Activated CD4-positive, CD25-positive, alpha-beta regulatory T cell (primary cell): ENCODE data around the gene ULK1.

Experiments used
- DNase-seq, 4 experiments: peaks; one replicate each; lab custom pipeline; 2025; lab: John Stamatoyannopoulos, UW

Gene ULK1

DNA sequence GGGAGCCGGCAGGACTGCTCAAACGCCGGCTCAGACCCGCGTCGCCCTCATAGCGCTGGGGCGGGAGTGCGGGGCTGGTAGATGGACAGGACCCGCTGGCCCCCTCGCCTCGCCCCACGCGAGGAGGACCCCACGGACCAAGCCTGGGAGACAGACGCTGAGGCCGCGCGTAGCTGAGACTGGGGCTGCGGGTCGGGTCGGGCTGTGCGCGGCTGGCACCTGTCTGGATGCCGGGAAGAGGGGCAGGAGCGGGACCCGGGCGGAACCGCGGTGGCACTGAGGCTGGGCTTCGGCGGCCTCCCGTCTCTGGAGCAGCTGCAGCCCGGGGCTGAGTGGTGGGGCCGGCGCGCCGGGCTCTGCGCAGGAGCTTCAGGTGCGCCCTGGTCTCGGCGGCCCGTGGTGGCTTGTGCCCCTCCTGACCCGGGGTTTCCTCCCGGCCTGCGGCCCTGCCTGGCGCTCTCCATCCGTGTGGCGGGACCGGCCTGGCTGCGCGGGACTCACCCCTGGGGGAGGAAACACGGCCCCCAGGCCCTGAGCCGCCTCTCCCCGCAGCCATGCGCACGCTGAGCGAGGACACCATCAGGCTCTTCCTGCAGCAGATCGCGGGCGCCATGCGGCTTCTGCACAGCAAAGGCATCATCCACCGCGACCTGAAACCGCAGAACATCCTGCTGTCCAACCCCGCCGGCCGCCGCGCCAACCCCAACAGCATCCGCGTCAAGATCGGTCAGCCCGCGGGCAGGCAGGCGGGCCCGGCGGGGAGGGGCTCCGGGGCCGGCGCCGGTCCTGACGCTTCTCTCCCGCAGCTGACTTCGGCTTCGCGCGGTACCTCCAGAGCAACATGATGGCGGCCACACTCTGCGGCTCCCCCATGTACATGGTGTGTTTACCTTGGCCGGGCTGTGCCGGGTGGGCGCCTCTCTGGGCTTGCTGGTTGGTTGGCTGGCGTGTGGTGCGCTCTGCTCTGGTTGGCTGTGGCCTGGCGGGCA, 14.0 kb downstream of the ULK1 start:
- DNase-seq = no peak

DNA sequence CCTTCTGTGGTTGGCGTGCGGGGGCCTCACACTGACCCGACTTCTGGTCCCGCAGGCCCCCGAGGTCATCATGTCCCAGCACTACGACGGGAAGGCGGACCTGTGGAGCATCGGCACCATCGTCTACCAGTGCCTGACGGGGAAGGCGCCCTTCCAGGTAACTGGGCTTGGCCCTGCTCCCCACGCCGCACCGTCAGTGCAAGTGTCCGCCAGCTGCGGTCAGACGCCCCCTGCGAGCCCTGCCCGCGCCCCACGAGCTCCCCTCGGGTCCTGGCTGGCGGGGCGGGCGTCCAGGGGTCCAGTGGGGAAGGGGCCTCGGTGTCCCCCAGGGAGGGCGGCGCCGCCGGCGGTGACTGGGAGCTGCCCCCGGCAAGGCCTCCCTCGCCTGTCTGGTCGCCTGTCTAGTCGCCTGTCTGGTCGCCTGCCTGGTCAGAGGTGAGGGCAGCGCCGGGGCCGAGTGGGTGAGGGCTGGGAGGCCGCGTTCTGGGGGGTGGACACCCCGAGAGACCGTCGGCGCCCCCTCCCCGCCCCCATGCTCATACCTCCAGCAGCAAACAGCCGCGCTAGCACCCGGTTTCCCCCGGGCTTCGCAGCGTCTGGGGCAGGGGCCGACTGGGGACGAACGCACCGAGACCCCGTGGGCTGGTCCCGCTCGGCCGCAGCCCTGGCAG, 14.8 kb downstream of the ULK1 start:
- DNase-seq = no peak

DNA sequence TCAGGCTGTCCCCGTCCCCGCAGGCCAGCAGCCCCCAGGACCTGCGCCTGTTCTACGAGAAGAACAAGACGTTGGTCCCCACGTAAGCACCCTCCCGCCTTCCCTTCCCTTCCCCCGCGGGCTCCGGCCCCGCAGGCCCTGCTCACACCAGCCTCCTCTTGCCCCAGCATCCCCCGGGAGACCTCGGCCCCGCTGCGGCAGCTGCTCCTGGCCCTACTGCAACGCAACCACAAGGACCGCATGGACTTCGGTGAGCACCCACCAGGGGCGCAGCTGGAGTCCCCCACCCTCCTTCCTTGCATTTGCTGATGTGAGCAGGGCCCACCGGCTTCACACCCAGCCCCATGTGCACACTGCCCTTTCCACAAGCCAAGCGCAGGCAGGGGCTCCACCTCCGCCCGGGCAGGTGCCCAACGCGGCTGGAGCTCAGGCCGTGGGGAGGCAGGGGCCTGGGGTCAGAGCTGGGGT, 15.4 kb downstream of the ULK1 start:
- no peak for DNase-seq

DNA sequence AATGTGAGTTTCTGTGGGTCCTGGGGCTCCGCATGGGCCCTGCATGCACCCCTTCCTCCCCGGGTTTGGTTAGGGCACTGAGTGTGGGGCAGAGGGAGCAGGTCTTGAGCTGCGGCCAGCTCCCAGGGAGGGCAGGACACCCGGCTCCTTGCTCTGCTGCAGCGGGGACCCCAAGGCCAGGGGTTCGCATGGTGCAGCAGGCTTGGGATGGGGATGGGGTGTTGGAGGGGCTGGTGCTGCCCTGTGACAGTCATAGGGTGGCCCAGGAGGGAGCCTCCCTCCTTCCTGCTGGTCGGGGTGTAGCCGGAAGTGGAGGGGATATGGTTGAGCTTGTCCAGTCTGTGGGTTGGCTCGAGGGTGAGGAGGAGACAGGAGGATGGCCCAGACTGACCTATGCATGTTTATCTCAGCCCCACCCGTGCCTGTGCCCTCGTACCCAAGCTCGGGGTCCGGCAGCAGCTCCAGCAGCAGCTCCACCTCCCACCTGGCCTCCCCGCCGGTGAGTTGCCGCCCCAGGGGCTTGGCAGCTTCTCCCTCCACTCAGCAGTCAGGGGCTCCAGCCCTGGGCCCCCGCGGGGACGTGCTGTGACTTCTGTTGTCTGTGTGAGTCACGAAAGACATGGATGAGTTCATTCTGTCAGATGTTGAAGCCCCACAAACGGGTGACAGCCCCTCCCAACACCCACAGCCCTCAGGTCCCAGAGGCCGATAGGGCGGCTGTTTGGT, 16.0 kb downstream of the ULK1 start:
- DNase-seq = no peak

DNA sequence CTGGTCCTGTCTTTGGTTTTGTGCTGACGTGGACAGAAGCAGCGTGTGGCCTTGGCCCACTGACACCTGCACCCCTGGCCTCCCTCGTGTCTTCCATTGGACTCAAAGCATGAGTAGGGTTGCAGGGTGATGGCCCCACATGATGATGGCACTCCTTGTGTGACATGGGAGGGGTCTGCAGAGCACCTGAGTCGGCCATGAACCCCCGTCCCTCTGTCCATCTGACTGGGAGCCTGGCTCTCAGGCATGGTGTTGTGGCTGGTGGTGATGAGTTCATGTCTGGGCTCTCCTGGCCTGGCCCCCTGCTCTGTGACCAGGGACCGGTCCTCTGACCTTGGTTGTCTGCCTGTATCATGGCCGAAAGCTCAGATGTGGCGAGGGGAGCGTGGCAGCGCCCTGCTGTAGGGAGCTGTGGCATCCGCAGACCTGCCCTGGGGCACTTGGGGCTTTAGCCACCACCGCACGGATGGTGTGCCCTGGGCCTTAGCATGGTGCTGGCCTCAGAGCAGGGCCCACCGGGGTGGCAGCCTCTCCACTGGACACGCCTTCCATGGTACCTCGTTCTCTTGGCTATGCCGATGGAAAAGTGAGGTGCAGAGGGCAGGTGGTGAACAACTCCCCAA, 16.7 kb downstream of the ULK1 start:
- no peak for DNase-seq

DNA sequence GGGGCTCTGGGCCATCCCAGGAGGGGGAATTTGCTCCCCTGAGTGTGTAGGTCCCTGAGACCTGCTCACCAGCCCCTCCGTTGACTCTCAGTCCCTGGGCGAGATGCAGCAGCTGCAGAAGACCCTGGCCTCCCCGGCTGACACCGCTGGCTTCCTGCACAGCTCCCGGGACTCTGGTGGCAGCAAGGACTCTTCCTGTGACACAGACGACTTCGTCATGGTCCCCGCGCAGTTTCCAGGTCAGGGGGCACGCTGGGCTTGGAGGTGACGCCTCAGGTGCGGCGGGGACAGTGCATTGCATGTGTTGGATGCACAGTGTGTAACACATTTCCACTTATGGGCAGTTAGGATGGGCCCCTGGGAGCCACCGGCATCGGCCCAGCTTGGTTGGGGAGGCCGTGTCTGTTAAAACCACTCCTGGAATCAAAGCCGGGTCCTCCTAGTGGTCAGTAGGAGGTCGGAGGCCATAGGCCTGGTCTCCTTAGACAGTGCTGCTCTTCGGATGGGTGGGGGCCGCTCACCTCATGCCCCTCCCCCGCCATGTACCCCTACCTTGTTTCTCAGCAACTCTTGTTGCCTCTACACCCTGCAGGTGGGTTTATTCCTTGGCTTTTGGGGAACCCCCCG, 17.5 kb downstream of the ULK1 start:
- DNase-seq = no peak

DNA sequence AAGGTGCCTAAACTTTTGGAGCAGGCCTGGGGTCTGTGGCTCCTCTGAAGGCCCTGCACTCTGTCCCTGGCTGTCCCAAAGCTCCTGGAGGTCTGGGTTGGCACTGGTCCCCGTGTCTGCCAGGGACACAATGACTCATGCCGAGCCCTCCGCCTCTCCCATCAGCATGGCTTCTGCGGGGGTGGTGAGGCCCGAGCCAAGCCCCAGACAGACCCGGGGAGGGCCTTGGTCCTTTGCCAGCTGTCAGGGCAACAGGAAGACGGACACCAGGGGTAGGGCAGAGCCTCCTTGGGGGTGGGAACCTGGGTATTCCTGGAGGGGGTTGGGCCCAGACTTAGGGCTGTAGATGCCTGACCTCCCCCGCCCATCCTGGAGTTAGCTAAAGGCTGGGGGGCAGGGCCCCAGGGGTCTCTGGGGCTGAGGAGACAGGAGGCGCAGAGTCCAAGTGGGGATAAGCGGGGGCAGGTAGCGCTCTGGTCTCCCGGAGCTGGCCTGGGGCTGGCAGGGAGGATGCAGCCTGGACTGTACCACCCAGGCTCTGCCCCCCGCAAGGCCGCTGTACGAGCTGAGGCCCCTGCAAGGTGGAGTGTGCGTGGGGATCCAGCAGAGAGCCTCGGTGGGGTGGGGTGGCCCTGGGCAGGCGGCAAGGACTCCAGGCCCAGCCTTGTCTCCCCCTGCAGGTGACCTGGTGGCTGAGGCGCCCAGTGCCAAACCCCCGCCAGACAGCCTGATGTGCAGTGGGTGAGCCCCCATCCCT, 18.3 kb downstream of the ULK1 start:
- no peak for DNase-seq

DNA sequence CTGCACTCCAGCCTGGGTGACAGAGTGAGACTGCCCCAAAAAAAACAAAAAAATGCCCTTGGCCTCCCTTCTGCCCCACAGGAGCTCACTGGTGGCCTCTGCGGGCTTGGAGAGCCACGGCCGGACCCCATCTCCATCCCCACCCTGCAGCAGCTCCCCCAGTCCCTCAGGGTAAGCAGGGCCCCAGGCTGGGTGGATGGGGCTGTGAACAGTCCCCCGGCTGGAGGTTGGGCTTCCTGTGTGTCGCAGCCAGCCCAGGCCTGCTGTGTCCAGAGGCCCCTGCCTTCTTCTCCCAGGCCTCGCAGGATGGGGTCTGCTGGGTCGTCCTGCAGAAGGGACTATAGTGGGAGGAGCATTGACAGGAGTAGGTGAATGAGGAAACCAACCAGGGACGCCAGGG, 19.2 kb downstream of the ULK1 start:
- DNase-seq = no peak

DNA sequence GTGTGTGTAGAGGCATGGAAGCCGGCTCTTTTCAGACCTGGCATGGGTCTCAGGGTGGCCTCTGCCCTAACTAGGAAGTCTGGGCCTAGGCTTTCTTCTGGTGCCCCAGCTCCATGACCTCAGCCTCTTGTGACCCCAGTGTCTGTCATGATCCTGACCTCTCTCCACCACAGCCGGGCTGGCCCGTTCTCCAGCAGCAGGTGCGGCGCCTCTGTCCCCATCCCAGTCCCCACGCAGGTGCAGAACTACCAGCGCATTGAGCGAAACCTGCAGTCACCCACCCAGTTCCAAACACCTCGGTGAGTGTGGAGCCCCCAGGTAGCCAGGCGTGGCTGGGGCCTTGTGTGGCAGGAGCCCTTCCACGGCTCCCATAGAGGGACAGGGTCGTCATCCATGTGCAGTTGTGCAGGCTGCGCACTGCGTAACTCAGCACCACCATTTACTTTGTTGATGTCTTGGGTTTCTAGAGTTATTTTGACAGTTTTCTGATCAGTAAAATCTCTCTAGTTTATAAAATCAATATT, 19.8 kb downstream of the ULK1 start:
- no peak for DNase-seq

DNA sequence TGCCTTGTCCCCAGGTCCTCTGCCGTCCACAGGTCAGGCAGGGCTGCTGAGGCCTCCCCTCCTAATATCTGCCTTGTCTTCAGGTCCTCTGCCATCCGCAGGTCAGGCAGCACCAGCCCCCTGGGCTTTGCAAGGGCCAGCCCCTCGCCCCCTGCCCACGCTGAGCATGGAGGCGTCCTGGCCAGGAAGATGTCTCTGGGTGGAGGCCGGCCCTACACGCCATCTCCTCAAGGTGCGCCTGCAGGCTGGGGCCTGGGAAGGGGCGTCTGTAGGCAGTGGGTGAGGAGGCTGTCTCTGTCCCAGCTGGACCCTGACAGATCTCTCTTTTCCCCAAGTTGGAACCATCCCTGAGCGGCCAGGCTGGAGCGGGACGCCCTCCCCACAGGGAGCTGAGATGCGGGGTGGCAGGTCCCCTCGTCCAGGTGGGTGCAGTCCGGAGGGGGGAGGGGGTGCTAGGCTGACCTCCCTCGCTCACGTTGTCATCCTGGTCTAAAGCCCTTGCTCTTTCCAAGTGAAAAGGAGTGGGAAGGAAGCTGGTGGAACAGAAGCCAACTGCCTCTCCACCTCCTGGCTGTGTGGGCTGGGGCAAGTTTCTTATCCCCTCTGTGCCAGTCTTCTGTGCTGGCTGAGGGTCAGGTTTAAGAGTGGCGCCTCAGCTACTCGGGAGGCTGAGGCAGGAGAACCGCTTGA, 20.7 kb downstream of the ULK1 start:
- DNase-seq = no peak

DNA sequence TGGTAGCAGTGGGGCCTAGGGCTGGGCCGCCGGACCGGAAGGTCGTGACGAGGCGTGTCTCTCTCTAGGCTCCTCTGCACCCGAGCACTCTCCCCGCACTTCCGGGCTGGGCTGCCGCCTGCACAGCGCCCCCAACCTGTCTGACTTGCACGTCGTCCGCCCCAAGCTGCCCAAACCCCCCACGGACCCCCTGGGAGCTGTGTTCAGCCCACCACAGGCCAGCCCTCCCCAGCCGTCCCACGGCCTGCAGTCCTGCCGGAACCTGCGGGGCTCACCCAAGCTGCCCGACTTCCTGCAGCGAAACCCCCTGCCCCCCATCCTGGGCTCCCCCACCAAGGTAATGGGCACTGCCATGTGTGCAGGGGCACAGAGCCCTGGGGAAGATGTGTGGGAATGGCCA, 21.4 kb downstream of the ULK1 start:
- DNase-seq = no peak

DNA sequence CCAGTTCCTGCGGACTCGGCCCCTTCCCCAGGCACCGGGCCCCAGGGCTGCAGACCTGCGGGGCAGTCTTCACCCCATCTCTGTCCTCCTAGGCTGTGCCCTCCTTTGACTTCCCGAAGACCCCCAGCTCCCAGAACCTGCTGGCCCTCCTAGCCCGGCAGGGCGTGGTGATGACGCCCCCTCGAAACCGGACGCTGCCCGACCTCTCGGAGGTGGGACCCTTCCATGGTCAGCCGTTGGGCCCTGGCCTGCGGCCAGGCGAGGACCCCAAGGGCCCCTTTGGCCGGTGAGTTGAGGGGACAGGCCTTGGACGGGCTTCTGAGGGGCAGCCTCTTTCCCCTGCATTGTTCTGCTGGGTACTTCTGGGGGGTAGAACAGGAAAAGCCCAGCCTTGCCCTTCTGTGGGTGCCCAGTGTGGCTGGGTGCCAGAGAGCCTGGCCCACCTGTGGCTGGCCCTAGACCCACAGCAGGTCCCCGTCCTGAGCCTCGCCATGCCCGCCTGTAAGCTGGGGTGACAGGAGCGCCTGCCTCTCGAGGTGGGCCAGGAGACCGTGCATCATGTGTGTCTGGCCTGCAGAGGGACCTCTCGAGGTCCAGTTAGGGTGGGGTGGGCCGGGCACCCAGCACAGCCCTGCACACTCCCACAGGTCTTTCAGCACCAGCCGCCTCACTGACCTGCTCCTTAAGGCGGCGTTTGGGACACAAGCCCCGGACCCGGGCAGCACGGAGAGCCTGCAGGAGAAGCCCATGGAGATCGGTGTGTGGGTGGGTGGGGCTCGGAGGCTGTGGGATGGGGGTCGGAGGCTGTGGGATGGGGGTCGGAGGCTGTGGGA, 22.1 kb downstream of the ULK1 start:
- no peak for DNase-seq

DNA sequence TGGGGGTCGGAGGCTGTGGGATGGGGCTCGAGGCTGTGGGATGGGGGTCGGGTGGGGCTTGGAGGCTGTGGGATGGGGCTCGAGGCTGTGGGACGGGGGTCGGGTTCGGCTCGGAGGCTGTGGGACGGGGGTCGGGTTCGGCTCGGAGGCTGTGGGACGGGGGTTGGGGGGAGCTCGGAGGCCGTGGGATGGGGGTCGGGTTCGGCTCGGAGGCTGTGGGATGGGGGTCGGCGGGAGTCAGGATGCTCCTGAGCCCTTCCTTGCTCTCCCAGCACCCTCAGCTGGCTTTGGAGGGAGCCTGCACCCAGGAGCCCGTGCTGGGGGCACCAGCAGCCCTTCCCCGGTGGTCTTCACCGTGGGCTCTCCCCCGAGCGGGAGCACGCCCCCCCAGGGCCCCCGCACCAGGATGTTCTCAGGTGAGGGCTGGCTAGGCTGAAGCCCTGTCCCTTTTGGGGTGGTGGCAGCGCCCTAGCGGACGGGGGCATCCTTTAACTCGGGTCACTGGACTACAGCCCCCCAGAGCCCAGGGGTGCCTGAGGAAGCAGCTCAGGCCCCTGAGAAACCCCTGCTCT, 22.8 kb downstream of the ULK1 start:
- peak in 2 of 4 experiments; percentile 35 to 40 for DNase-seq

DNA sequence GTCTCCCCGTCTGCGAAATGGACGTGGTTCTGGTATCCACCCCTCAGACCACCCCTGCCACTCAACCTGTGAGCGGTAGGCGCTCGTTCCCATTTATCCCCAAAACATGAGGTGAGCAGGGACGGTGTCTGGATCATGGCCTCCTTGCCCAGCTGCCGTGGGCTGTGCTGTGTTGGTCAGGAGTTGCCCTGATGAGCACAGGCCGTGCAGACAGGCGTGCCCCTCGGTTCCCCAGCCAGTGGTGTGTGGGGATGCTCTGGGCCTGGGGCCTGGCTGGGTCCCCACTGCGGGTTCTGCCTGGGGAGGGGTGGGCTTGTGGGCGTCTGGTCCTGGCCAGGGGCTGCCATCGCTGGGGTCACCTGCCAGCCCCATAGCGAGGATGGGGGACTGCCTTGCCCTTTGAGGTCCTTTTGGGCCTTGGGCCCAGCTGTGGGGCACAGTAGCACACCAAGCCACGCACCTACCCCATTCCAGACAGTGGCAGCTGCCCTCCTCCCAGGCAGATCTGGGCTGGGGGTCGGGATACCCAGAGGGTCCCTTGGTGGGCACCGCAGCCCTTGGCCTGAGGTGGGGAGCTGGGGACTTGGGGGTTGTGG, 23.4 kb downstream of the ULK1 start:
- no peak for DNase-seq

DNA sequence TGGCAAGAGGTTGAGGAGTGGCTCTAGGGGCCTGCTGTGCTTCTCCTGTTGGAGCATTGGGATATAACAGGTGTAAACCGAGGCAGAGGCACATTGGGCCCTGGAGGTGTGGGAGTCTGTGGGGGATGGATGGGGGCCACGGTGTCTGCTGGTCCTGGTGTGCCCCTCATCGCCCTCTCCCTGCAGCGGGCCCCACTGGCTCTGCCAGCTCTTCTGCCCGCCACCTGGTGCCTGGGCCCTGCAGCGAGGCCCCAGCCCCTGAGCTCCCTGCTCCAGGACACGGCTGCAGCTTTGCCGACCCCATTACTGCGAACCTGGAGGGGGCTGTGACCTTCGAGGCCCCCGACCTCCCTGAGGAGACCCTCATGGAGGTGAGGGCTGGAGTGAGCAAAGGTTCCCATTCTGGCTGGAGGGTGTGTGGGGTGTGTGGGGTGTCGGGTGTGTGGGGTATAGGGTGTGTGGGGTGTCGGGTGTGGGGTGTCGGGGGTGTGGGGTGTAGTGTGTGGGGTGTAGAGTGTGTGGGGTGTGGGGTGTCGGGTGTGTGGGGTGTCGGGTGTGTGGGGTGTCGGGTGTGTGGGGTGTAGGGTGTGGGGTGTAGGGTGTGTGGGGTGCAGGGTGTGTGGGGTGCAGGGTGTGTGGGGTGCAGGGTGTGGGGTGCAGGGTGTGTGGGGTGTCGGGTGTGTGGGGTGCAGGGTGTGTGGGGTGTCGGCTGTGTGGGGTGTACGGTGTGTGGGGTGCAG, 24.1 kb downstream of the ULK1 start:
- no peak for DNase-seq

DNA sequence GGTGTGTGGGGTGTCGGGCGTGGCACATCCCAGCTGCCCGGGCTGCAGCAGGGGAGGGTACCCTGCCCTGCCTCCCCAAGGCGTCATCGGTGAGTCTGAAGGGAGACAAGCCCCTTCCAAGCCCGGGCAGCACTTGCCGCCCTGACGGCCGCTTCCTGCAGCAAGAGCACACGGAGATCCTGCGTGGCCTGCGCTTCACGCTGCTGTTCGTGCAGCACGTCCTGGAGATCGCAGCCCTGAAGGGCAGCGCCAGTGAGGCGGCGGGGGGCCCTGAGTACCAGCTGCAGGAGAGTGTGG, 24.6 kb downstream of the ULK1 start:
- no peak for DNase-seq

DNA sequence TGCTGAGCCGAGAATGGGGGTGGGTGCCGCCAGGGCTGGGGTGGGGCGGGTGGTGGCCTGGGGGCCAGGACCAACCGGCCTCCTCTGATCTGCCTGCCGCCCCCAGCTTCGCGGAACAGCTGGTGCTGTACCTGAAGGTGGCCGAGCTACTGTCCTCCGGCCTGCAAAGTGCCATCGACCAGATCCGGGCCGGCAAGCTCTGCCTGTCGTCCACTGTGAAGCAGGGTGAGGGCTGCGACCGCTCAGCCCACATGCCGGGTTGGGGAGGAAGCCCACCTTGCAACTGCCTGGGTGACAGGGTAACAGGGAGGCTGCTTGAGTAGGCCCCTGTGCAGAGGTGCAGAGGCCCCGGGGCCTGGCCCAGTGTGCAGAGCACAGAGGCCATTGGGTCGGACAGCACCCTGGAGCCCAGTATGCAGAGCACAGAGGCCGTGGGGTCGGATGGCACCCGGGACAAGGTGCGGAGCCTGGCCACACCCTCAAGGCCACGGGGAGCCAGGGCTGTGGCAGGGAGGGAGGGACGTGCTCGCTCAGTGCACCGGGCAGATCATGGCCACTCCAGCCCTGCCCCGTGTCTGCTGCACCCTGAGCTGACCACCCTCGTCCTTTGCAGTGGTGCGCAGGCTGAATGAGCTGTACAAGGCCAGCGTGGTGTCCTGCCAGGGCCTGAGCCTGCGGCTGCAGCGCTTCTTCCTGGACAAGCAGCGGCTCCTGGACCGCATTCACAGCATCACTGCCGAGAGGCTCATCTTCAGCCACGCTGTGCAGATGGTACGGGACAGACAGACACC, 25.1 kb downstream of the ULK1 start:
- DNase-seq = no peak
